HEK293 (cell line): ENCODE data around the gene GOLT1A.

Experiments
- CTCF ChIA-PET: fragments of 350-600 bp; formaldehyde crosslinking; extraction: SDS; loops from one replicate; lab custom pipeline; 2021; ENCODE audit warnings: antibody characterized with exemption; lab: Yijun Ruan, JAX
- POLR2A ChIA-PET: fragments of 300-600 bp; formaldehyde crosslinking; extraction: SDS; loops from one replicate; lab custom pipeline; 2020; ENCODE audit warnings: antibody characterized with exemption, inconsistent platforms; lab: Yijun Ruan, JAX
- H3K27ac ChIP-seq: fragments of 200-500 bp; sonication (Bioruptor generic); 2 replicates; pipeline ENCODE4 v1.5.1; 2014; ENCODE audit warnings: low read depth, low read length, control low read depth, inconsistent platforms; ENCODE audit errors: extremely low read depth
- H3K36me3 ChIP-seq, 2 experiments: fragments of 200-500 bp in 1 of 2; sonication (Bioruptor generic) in 1 of 2; 1 replicate in 1 of 2; 2 replicates in 1 of 2; pipeline ENCODE4 v1.5.1; 2014 to 2017; ENCODE audit warnings: inconsistent platforms in 2 of 2, low read length in 2 of 2; ENCODE audit not compliant: control insufficient read depth in 2 of 2, insufficient read depth in 1 of 2
- H3K4me1 ChIP-seq: fragments of 200-500 bp; sonication (Bioruptor generic); 2 replicates; pipeline ENCODE4 v1.5.1; 2014; ENCODE audit warnings: mild to moderate bottlenecking, low read length, inconsistent platforms; ENCODE audit not compliant: control insufficient read depth, insufficient read depth
- H3K4me3 ChIP-seq: 2 replicates; pipeline ENCODE4 v1.5.1; 2011; ENCODE audit warnings: low read depth, mild to moderate bottlenecking, control low read depth, low read length, moderate library complexity
- H3K9me3 ChIP-seq: fragments of 200-500 bp; sonication (Bioruptor generic); 2 replicates; pipeline ENCODE4 v1.5.1; 2014; ENCODE audit warnings: low read depth, low read length, inconsistent platforms; ENCODE audit not compliant: control insufficient read depth, insufficient read depth
- BCL11A ChIP-seq: fragments of 450-650 bp; formaldehyde crosslinking; IDR thresholded peaks from 2 replicates; pipeline ENCODE4 v1.5.1; 2016; ENCODE audit warnings: low read depth, missing biosample characterization, missing genetic modification characterization
- KLF10 ChIP-seq: fragments of 450-650 bp; IDR thresholded peaks from 2 replicates; pipeline ENCODE4 v1.5.1; 2018; ENCODE audit warnings: missing biosample characterization, mild to moderate bottlenecking, missing genetic modification characterization
- ZBTB17 ChIP-seq: fragments of 450-650 bp; formaldehyde crosslinking; IDR thresholded peaks from 2 replicates; pipeline ENCODE4 v1.5.1; 2016; ENCODE audit warnings: missing biosample characterization, missing genetic modification characterization
- ZNF10 ChIP-seq: fragments of 450-650 bp; formaldehyde crosslinking; IDR thresholded peaks from 2 replicates; pipeline ENCODE4 v1.5.1; 2017; ENCODE audit warnings: missing biosample characterization, missing genetic modification characterization
- ZNF133 ChIP-seq: fragments of 450-650 bp; formaldehyde crosslinking; IDR thresholded peaks from 2 replicates; pipeline ENCODE4 v1.5.1; 2016; ENCODE audit warnings: missing biosample characterization, missing genetic modification characterization
- ZNF223 ChIP-seq: fragments of 450-650 bp; formaldehyde crosslinking; IDR thresholded peaks from 2 replicates; pipeline ENCODE4 v1.5.1; 2016; ENCODE audit warnings: missing biosample characterization, missing genetic modification characterization
- ZNF302 ChIP-seq: fragments of 450-650 bp; formaldehyde crosslinking; IDR thresholded peaks from 2 replicates; pipeline ENCODE4 v1.5.1; 2016; ENCODE audit warnings: missing biosample characterization, missing genetic modification characterization, low read depth
- ZNF324 ChIP-seq: fragments of 450-650 bp; formaldehyde crosslinking; IDR thresholded peaks from 2 replicates; pipeline ENCODE4 v1.5.1; 2016; ENCODE audit warnings: missing biosample characterization, missing genetic modification characterization
- ZNF394 ChIP-seq: fragments of 450-650 bp; formaldehyde crosslinking; IDR thresholded peaks from 2 replicates; pipeline ENCODE4 v1.5.1; 2016; ENCODE audit warnings: missing biosample characterization, missing genetic modification characterization, mild to moderate bottlenecking, moderate library complexity, borderline replicate concordance
- ZNF555 ChIP-seq: fragments of 450-650 bp; formaldehyde crosslinking; conservative IDR thresholded peaks from 2 replicates; pipeline ENCODE4 v1.5.1; 2017; ENCODE audit warnings: missing biosample characterization, mild to moderate bottlenecking, missing genetic modification characterization, inconsistent platforms
- ZNF558 ChIP-seq: fragments of 450-650 bp; formaldehyde crosslinking; IDR thresholded peaks from 2 replicates; pipeline ENCODE4 v1.5.1; 2016; ENCODE audit warnings: missing biosample characterization, missing genetic modification characterization
- ZXDB ChIP-seq: fragments of 450-650 bp; formaldehyde crosslinking; IDR thresholded peaks from 2 replicates; pipeline ENCODE4 v1.5.1; 2016; ENCODE audit warnings: missing biosample characterization, missing genetic modification characterization
- TF ChIP-seq, protein P1 (sequence below): fragments of 450-650 bp; formaldehyde crosslinking; IDR thresholded peaks from 2 replicates; pipeline ENCODE4 v1.5.1; 2016; ENCODE audit warnings: missing biosample characterization, missing genetic modification characterization
- TF ChIP-seq, protein P2 (sequence below): fragments of 450-650 bp; formaldehyde crosslinking; IDR thresholded peaks from 2 replicates; pipeline ENCODE4 v1.5.1; 2017; ENCODE audit warnings: missing biosample characterization, missing genetic modification characterization
- TF ChIP-seq, protein P3 (sequence below): fragments of 450-650 bp; formaldehyde crosslinking; IDR thresholded peaks from 2 replicates; pipeline ENCODE4 v1.5.1; 2016; ENCODE audit warnings: missing biosample characterization, missing genetic modification characterization
- TF ChIP-seq, protein P4 (sequence below): fragments of 450-650 bp; formaldehyde crosslinking; IDR thresholded peaks from 2 replicates; pipeline ENCODE4 v1.5.1; 2016; ENCODE audit warnings: missing biosample characterization, missing genetic modification characterization
- TF ChIP-seq, protein P5 (sequence below): fragments of 450-650 bp; formaldehyde crosslinking; IDR thresholded peaks from 2 replicates; pipeline ENCODE4 v1.5.1; 2016; ENCODE audit warnings: missing biosample characterization, missing genetic modification characterization
- TF ChIP-seq, protein P6 (sequence below): fragments of 450-650 bp; IDR thresholded peaks from 2 replicates; pipeline ENCODE4 v1.5.1; 2018; ENCODE audit warnings: missing biosample characterization, mild to moderate bottlenecking, missing genetic modification characterization

GOLT1A gene

DNA sequence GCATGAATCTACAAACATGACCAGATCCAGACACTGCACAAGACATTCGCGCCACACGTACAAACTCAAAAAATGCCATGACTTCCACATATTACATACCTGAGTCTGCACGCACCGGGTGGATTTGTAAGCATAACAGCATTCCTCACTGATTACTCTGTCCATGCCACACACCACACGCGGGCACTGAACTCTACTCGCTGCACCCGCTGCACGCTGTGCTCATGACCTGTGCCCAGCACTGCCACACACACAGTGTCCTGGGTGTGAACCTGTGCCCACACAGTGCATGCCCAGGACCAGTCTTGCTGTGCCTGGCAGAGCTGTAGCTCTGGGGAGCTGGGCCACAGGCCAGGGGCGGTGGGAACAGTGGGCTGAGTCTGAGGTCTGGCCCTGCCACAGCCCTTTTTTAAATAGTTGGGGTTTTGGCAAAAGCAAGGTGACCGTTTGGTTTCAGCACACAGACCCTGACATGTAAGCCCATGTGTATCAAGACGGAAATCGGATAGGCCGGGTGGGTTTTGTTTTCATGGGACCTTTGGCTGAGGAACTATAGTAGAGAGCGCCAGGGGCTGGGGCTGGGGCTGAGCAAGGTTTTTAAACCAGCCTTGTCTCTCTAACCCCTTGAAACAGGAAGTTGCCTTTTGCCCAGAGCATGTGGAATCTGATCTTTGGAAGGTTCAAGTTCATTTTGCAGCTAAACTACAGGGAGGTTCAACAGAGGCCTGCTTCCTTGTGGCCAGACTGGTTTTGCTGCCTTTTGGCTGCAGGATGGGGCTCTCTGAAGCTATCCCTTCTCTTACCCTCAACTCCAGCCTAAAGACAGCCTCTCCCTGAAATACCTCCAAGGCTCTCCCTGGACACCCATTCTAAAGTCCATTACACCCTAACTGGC is 12.3 kb upstream of the GOLT1A start:
- CTCF ChIA-PET: interaction anchor here (0.5 kb wide), 1 partner anchor 174 kb away, joined by 3 read pairs; no protein-coding TSS in a partner anchor
- TF ChIP-seq, protein P1, sequence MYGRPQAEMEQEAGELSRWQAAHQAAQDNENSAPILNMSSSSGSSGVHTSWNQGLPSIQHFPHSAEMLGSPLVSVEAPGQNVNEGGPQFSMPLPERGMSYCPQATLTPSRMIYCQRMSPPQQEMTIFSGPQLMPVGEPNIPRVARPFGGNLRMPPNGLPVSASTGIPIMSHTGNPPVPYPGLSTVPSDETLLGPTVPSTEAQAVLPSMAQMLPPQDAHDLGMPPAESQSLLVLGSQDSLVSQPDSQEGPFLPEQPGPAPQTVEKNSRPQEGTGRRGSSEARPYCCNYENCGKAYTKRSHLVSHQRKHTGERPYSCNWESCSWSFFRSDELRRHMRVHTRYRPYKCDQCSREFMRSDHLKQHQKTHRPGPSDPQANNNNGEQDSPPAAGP (tag by site-specific recombination): no peak
- TF ChIP-seq, protein P2, sequence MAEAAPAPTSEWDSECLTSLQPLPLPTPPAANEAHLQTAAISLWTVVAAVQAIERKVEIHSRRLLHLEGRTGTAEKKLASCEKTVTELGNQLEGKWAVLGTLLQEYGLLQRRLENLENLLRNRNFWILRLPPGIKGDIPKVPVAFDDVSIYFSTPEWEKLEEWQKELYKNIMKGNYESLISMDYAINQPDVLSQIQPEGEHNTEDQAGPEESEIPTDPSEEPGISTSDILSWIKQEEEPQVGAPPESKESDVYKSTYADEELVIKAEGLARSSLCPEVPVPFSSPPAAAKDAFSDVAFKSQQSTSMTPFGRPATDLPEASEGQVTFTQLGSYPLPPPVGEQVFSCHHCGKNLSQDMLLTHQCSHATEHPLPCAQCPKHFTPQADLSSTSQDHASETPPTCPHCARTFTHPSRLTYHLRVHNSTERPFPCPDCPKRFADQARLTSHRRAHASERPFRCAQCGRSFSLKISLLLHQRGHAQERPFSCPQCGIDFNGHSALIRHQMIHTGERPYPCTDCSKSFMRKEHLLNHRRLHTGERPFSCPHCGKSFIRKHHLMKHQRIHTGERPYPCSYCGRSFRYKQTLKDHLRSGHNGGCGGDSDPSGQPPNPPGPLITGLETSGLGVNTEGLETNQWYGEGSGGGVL (tag by site-specific recombination): no peak
- TF ChIP-seq ZNF133: no peak
- TF ChIP-seq, protein P3, sequence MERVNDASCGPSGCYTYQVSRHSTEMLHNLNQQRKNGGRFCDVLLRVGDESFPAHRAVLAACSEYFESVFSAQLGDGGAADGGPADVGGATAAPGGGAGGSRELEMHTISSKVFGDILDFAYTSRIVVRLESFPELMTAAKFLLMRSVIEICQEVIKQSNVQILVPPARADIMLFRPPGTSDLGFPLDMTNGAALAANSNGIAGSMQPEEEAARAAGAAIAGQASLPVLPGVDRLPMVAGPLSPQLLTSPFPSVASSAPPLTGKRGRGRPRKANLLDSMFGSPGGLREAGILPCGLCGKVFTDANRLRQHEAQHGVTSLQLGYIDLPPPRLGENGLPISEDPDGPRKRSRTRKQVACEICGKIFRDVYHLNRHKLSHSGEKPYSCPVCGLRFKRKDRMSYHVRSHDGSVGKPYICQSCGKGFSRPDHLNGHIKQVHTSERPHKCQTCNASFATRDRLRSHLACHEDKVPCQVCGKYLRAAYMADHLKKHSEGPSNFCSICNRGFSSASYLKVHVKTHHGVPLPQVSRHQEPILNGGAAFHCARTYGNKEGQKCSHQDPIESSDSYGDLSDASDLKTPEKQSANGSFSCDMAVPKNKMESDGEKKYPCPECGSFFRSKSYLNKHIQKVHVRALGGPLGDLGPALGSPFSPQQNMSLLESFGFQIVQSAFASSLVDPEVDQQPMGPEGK (tag by site-specific recombination): no peak
- TF ChIP-seq ZNF555 (tag by site-specific recombination): no peak
- no peak for TF ChIP-seq ZXDB
- no peak for TF ChIP-seq ZNF324
- TF ChIP-seq, protein P4, sequence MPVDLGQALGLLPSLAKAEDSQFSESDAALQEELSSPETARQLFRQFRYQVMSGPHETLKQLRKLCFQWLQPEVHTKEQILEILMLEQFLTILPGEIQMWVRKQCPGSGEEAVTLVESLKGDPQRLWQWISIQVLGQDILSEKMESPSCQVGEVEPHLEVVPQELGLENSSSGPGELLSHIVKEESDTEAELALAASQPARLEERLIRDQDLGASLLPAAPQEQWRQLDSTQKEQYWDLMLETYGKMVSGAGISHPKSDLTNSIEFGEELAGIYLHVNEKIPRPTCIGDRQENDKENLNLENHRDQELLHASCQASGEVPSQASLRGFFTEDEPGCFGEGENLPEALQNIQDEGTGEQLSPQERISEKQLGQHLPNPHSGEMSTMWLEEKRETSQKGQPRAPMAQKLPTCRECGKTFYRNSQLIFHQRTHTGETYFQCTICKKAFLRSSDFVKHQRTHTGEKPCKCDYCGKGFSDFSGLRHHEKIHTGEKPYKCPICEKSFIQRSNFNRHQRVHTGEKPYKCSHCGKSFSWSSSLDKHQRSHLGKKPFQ: no peak
- TF ChIP-seq ZNF394 (tag by site-specific recombination): no peak
- TF ChIP-seq ZBTB17 (tag by site-specific recombination): no peak
- no peak for TF ChIP-seq ZNF223
- no peak for TF ChIP-seq KLF10
- no peak for TF ChIP-seq ZNF302
- TF ChIP-seq, protein P5, sequence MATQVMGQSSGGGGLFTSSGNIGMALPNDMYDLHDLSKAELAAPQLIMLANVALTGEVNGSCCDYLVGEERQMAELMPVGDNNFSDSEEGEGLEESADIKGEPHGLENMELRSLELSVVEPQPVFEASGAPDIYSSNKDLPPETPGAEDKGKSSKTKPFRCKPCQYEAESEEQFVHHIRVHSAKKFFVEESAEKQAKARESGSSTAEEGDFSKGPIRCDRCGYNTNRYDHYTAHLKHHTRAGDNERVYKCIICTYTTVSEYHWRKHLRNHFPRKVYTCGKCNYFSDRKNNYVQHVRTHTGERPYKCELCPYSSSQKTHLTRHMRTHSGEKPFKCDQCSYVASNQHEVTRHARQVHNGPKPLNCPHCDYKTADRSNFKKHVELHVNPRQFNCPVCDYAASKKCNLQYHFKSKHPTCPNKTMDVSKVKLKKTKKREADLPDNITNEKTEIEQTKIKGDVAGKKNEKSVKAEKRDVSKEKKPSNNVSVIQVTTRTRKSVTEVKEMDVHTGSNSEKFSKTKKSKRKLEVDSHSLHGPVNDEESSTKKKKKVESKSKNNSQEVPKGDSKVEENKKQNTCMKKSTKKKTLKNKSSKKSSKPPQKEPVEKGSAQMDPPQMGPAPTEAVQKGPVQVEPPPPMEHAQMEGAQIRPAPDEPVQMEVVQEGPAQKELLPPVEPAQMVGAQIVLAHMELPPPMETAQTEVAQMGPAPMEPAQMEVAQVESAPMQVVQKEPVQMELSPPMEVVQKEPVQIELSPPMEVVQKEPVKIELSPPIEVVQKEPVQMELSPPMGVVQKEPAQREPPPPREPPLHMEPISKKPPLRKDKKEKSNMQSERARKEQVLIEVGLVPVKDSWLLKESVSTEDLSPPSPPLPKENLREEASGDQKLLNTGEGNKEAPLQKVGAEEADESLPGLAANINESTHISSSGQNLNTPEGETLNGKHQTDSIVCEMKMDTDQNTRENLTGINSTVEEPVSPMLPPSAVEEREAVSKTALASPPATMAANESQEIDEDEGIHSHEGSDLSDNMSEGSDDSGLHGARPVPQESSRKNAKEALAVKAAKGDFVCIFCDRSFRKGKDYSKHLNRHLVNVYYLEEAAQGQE (tag by site-specific recombination): no peak
- no peak for TF ChIP-seq BCL11A (tag by site-specific recombination)
- no peak for TF ChIP-seq ZNF10
- TF ChIP-seq ZNF558 (tag by site-specific recombination): no peak
- TF ChIP-seq, protein P6, sequence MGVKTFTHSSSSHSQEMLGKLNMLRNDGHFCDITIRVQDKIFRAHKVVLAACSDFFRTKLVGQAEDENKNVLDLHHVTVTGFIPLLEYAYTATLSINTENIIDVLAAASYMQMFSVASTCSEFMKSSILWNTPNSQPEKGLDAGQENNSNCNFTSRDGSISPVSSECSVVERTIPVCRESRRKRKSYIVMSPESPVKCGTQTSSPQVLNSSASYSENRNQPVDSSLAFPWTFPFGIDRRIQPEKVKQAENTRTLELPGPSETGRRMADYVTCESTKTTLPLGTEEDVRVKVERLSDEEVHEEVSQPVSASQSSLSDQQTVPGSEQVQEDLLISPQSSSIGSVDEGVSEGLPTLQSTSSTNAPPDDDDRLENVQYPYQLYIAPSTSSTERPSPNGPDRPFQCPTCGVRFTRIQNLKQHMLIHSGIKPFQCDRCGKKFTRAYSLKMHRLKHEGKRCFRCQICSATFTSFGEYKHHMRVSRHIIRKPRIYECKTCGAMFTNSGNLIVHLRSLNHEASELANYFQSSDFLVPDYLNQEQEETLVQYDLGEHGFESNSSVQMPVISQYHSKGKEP: no peak
- H3K27ac ChIP-seq: no peak overlapping the region
- POLR2A ChIA-PET: no interaction called here
- H3K4me3 ChIP-seq: no peak overlapping the region
- H3K9me3 ChIP-seq: no peaks in the 10 kb centered on the region
- H3K4me1 ChIP-seq: no peaks in the 10 kb centered on the region
- peaks cover 0 to 6% of the 10 kb centered on the region in 2 experiments; a peak in 1 of 3 replicates for H3K36me3 ChIP-seq
